ENCODE measurements around the gene OOSP4B.

- no peak for TF ChIP-seq CREB1 (IDR thresholded peaks at IDR 0.05; ENCODE audit: low read depth)
- no peak for TF ChIP-seq TAF1 (IDR thresholded peaks at IDR 0.05; ENCODE audit: low read depth)
- TF ChIP-seq TEAD4 (IDR thresholded peaks at IDR 0.05): no peak
- TF ChIP-seq MAX (IDR thresholded peaks at IDR 0.05): no peak
- TF ChIP-seq USF1 (IDR thresholded peaks at IDR 0.05): no peak
- TF ChIP-seq CEBPB (IDR thresholded peaks at IDR 0.05): no peak
- no peak for TF ChIP-seq ZBTB7A (IDR thresholded peaks at IDR 0.05; ENCODE audit: low read depth)
- no peak for TF ChIP-seq YY1 (IDR thresholded peaks at IDR 0.05; ENCODE audit: low read depth)
- TF ChIP-seq EGR1 (IDR thresholded peaks at IDR 0.05): no peak
- no peak for TF ChIP-seq NFIC (IDR thresholded peaks at IDR 0.05)
- no peak for TF ChIP-seq TCF12 (IDR thresholded peaks at IDR 0.05; ENCODE audit: low read depth)
- no peak for TF ChIP-seq FOXM1 (IDR thresholded peaks at IDR 0.05; ENCODE audit: borderline replicate concordance, low read depth)
- no peak for TF ChIP-seq RAD21 (IDR thresholded peaks at IDR 0.05; ENCODE audit: low read depth)
These were observed 33.8 kb upstream of the OOSP4B start for GRCh38 chr11:59983212-59983611.
